ENCODE measurements around the gene PFKP. TPM values are rescaled to one million over a fixed set of nuclear protein-coding genes. Genes with fewer than 3 reads are reported as not detected.
A peak's percentile ranks its signal among the peaks of the same experiment; 100 is the strongest.

The PFKP gene
- total and polyA plus RNA-seq, 2 experiments from 2014 or later, result 24.6 to 48.9 TPM

- H3K27ac ChIP-seq, result peak overlapping the region; percentile 72
- no peaks in the 10 kb centered on the region for H3K9me2 ChIP-seq (replicated peaks; ENCODE audit: insufficient read depth)
- 70% methylated on average over 16 of the region's 16 CpGs for WGBS (ENCODE audit: low lambda C conversion rate, missing lambda C conversion rate)
- TF ChIP-seq, protein P1, sequence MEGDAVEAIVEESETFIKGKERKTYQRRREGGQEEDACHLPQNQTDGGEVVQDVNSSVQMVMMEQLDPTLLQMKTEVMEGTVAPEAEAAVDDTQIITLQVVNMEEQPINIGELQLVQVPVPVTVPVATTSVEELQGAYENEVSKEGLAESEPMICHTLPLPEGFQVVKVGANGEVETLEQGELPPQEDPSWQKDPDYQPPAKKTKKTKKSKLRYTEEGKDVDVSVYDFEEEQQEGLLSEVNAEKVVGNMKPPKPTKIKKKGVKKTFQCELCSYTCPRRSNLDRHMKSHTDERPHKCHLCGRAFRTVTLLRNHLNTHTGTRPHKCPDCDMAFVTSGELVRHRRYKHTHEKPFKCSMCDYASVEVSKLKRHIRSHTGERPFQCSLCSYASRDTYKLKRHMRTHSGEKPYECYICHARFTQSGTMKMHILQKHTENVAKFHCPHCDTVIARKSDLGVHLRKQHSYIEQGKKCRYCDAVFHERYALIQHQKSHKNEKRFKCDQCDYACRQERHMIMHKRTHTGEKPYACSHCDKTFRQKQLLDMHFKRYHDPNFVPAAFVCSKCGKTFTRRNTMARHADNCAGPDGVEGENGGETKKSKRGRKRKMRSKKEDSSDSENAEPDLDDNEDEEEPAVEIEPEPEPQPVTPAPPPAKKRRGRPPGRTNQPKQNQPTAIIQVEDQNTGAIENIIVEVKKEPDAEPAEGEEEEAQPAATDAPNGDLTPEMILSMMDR (IDR thresholded peaks at IDR 0.05; ENCODE audit: poor library complexity), result no peak
- TF ChIP-seq EZH2phosphoT487 (IDR thresholded peaks at IDR 0.05; ENCODE audit: low read depth, severe bottlenecking, unreplicated experiment), result no peak
- TF ChIP-seq EZH2 (IDR thresholded peaks at IDR 0.05; ENCODE audit: borderline replicate concordance), result no peak
- peak overlapping the region; percentile 30 for H3K4me2 ChIP-seq
- H3K9me3 ChIP-seq (ENCODE audit: low read depth), result no peaks in the 10 kb centered on the region
- no peaks in the 10 kb centered on the region for H3K79me2 ChIP-seq
- H3K36me3 ChIP-seq (replicated peaks; ENCODE audit: insufficient read depth, low read depth), result no peaks in the 10 kb centered on the region
- H3K4me1 ChIP-seq (ENCODE audit: insufficient read depth), result peaks cover 18% of the 10 kb centered on the region
- no peaks in the 10 kb centered on the region for H4K20me1 ChIP-seq (ENCODE audit: insufficient read depth, poor library complexity, severe bottlenecking)
- no peak overlapping the region for H3K4me3 ChIP-seq
- no peaks in the 10 kb centered on the region for H3K27me3 ChIP-seq
- H2AFZ ChIP-seq, result no peak overlapping the region
- no peak for DNase-seq (ENCODE audit: low spot score)
Observed at GRCh38 chr10:3096149-3096548, 28.8 kb downstream of the PFKP start.

- Histone ChIP-seq H3K36me3 (replicated peaks; ENCODE audit: insufficient read depth, low read depth) (no peaks in the 10 kb centered on the region), H3K9me2 (replicated peaks; ENCODE audit: insufficient read depth) (no peaks in the 10 kb centered on the region), H3K79me2 (no peaks in the 10 kb centered on the region), H2AFZ (no peak overlapping the region), H3K9me3 (ENCODE audit: low read depth) (no peaks in the 10 kb centered on the region), H3K27ac (no peak overlapping the region), H3K27me3 (no peaks in the 10 kb centered on the region), H3K4me1 (ENCODE audit: insufficient read depth) (peaks cover 16% of the 10 kb centered on the region), H4K20me1 (ENCODE audit: insufficient read depth, poor library complexity, severe bottlenecking) (no peaks in the 10 kb centered on the region), H3K4me3 (no peak overlapping the region), H3K4me2 (no peak overlapping the region)
- WGBS (ENCODE audit: low lambda C conversion rate, missing lambda C conversion rate), result 86% methylated on average over 9 of the region's 9 CpGs
- no peak for DNase-seq (ENCODE audit: low spot score)
- TF ChIP-seq EZH2phosphoT487 (IDR thresholded peaks at IDR 0.05; ENCODE audit: low read depth, severe bottlenecking, unreplicated experiment) (no peak), EZH2 (IDR thresholded peaks at IDR 0.05; ENCODE audit: borderline replicate concordance) (no peak)
- TF ChIP-seq, protein P1 (IDR thresholded peaks at IDR 0.05; ENCODE audit: poor library complexity), result no peak
Observed at GRCh38 chr10:3097160-3097559, 29.8 kb downstream of the PFKP start.

GRCh38 chr10:3098689-3099088 lies 31.3 kb downstream of the PFKP start:
- no peaks in the 10 kb centered on the region for H3K36me3 ChIP-seq (replicated peaks; ENCODE audit: insufficient read depth, low read depth)
- peaks cover 16% of the 10 kb centered on the region for H3K4me1 ChIP-seq (ENCODE audit: insufficient read depth)
- no peaks in the 10 kb centered on the region for H4K20me1 ChIP-seq (ENCODE audit: insufficient read depth, poor library complexity, severe bottlenecking)
- H3K4me2 ChIP-seq, result no peak overlapping the region
- TF ChIP-seq, protein P1 (IDR thresholded peaks at IDR 0.05; ENCODE audit: poor library complexity), result no peak
- TF ChIP-seq EZH2phosphoT487 (IDR thresholded peaks at IDR 0.05; ENCODE audit: low read depth, severe bottlenecking, unreplicated experiment) (no peak), EZH2 (IDR thresholded peaks at IDR 0.05; ENCODE audit: borderline replicate concordance) (no peak)
- no peaks in the 10 kb centered on the region for H3K27me3 ChIP-seq
- no peak for DNase-seq (ENCODE audit: low spot score)
- H3K79me2 ChIP-seq, result no peaks in the 10 kb centered on the region
- 68% methylated on average over 11 of the region's 11 CpGs for WGBS (ENCODE audit: low lambda C conversion rate, missing lambda C conversion rate)
- H2AFZ ChIP-seq, result no peak overlapping the region
- no peak overlapping the region for H3K4me3 ChIP-seq
- H3K9me3 ChIP-seq (ENCODE audit: low read depth), result no peaks in the 10 kb centered on the region
- no peaks in the 10 kb centered on the region for H3K9me2 ChIP-seq (replicated peaks; ENCODE audit: insufficient read depth)
- H3K27ac ChIP-seq, result peak overlapping the region; percentile 4
